Natural killer cell (primary cell): ENCODE measurements around the gene ACTR1A. TPM values are rescaled to one million over a fixed set of nuclear protein-coding genes. Genes with fewer than 3 reads are reported as not detected.

Source experiments
- ATAC-seq, 3 donors: fragments of 150-1000 bp in 2 of 3; fragments of 200-7000 bp in 1 of 3; cut with Tn5 transposase; 1 replicate in 1 of 3; 2 replicates in 2 of 3; pipeline ENCODE4 v1.10.0; 2021; ENCODE audit warnings: mild to moderate bottlenecking in 2 of 3, moderate library complexity in 2 of 3
- DNase-seq, 2 donors: peaks; one replicate each; pipeline versions ENCODE4 v3.0.0 to v3.0.0-alpha.2; 2013 to 2021; ENCODE audit warnings: mixed read lengths in 1 of 2
- H3K27ac ChIP-seq: one replicate; pipeline ENCODE4 v1.5.1; 2013; ENCODE audit warnings: mild to moderate bottlenecking, low read length
- H3K27me3 ChIP-seq: one replicate; pipeline ENCODE4 v1.6.1; 2013; ENCODE audit warnings: low read length; ENCODE audit not compliant: control insufficient read depth, insufficient read depth
- H3K36me3 ChIP-seq: one replicate; pipeline ENCODE4 v1.6.1; 2013; ENCODE audit warnings: low read length; ENCODE audit not compliant: control insufficient read depth, insufficient read depth
- H3K4me1 ChIP-seq: one replicate; pipeline ENCODE4 v1.6.1; 2013; ENCODE audit warnings: low read length; ENCODE audit not compliant: control insufficient read depth, insufficient read depth
- H3K4me3 ChIP-seq: one replicate; pipeline ENCODE4 v1.5.1; 2013; ENCODE audit warnings: low read length
- H3K9me3 ChIP-seq: one replicate; pipeline ENCODE4 v1.6.1; 2013; ENCODE audit warnings: low read length; ENCODE audit not compliant: control insufficient read depth, insufficient read depth
- H3K27ac Mint-ChIP-seq, 2 donors: one replicate each; pipeline ENCODE4 v1.8.0; 2022; ENCODE audit warnings: mild to moderate bottlenecking in 2 of 2, mixed read lengths in 2 of 2, moderate library complexity in 1 of 2
- H3K27me3 Mint-ChIP-seq, 2 donors: one replicate each; pipeline ENCODE4 v1.8.0; 2022; ENCODE audit warnings: low read depth in 2 of 2, mixed read lengths in 2 of 2
- H3K36me3 Mint-ChIP-seq: one replicate; pipeline ENCODE4 v1.8.0; 2022; ENCODE audit warnings: mixed read lengths
- H3K4me1 Mint-ChIP-seq, 2 donors: one replicate each; pipeline ENCODE4 v1.8.0; 2022; ENCODE audit warnings: mixed read lengths in 2 of 2
- H3K4me3 Mint-ChIP-seq: one replicate; pipeline ENCODE4 v1.8.0; 2022; ENCODE audit warnings: mild to moderate bottlenecking, moderate library complexity, mixed read lengths
- H3K9me3 Mint-ChIP-seq, 2 donors: one replicate each; pipeline ENCODE4 v1.8.0; 2022; ENCODE audit warnings: mixed read lengths in 2 of 2
- WGBS: methylation state at CpG from one replicate; pipeline ENCODE4 v1.1.7; 2013; ENCODE audit warnings: missing lambda C conversion rate; ENCODE audit not compliant: insufficient coverage; 5-methylcytosine and 5-hydroxymethylcytosine counted together
- intact Hi-C: fragments of 100-400 bp; cut with micrococcal nuclease; formaldehyde crosslinking; loops from one replicate; pipeline ENCODE4 v1.14.2; 2022
- total RNA-seq, 4 donors: library from RNA; stranded (reverse); fragments of 120-200 nt in 1 of 4; gene quantifications; one replicate each; pipeline versions ENCODE4 v1.2.3 to v1.2.4, GENCODE V29; 2013 to 2022
- TF ChIP-seq, protein P1 (sequence below): fragments of 200-600 bp; IDR thresholded peaks from one replicate; pipeline ENCODE4 v1.8.0; 2022; ENCODE audit warnings: antibody characterized with exemption

Gene ACTR1A
- total RNA-seq, 3 donors from 2014 or later (not counting 1 experiment from before 2014, with no cell fraction given): 101 to 129 (median 110) TPM

GRCh38 chr10:102435529-102436233, 66.8 kb downstream of the ACTR1A start:
- peaks cover 65 to 68% of the 10 kb centered on the region in 2 donors for H3K4me1 Mint-ChIP-seq
- intact Hi-C loops: no loop called here
- DNase-seq: peak in 1 of 2 donors; percentile 49
- ATAC-seq: peak in 2 of 3 donors; percentile 15 to 16
- Histone ChIP-seq H3K27me3 (no peaks in the 10 kb centered on the region), H3K4me1 (peaks cover 64% of the 10 kb centered on the region), H3K27ac (peak overlapping the region; percentile 69), H3K9me3 (no peaks in the 10 kb centered on the region), H3K36me3 (no peaks in the 10 kb centered on the region), H3K4me3 (peak overlapping the region; percentile 42)
- peak overlapping the region; percentile 85 for H3K4me3 Mint-ChIP-seq
- TF ChIP-seq, protein P1, sequence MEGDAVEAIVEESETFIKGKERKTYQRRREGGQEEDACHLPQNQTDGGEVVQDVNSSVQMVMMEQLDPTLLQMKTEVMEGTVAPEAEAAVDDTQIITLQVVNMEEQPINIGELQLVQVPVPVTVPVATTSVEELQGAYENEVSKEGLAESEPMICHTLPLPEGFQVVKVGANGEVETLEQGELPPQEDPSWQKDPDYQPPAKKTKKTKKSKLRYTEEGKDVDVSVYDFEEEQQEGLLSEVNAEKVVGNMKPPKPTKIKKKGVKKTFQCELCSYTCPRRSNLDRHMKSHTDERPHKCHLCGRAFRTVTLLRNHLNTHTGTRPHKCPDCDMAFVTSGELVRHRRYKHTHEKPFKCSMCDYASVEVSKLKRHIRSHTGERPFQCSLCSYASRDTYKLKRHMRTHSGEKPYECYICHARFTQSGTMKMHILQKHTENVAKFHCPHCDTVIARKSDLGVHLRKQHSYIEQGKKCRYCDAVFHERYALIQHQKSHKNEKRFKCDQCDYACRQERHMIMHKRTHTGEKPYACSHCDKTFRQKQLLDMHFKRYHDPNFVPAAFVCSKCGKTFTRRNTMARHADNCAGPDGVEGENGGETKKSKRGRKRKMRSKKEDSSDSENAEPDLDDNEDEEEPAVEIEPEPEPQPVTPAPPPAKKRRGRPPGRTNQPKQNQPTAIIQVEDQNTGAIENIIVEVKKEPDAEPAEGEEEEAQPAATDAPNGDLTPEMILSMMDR: no peak
- no peaks in the 10 kb centered on the region for H3K36me3 Mint-ChIP-seq
- 4% methylated on average over 12 of the region's 14 CpGs for WGBS
- H3K9me3 Mint-ChIP-seq: no peaks in the 10 kb centered on the region
- H3K27me3 Mint-ChIP-seq: no peaks in the 10 kb centered on the region
- peak overlapping the region; percentile 87 to 91 for H3K27ac Mint-ChIP-seq

- ATAC-seq: no peak
- H3K27ac Mint-ChIP-seq: peak overlapping the region; percentile 87 to 91
- peak overlapping the region; percentile 85 for H3K4me3 Mint-ChIP-seq
- no peaks in the 10 kb centered on the region for H3K27me3 ChIP-seq
- peak overlapping the region; percentile 69 for H3K27ac ChIP-seq
- peak overlapping the region; percentile 42 for H3K4me3 ChIP-seq
- H3K36me3 ChIP-seq: no peaks in the 10 kb centered on the region
- intact Hi-C loops: no loop called here
- DNase-seq: no peak
- no peaks in the 10 kb centered on the region for H3K9me3 Mint-ChIP-seq
- no peaks in the 10 kb centered on the region for H3K36me3 Mint-ChIP-seq
- H3K4me1 ChIP-seq: peaks cover 64% of the 10 kb centered on the region
- H3K4me1 Mint-ChIP-seq: peaks cover 65 to 68% of the 10 kb centered on the region in 2 donors
- no peaks in the 10 kb centered on the region for H3K9me3 ChIP-seq
- WGBS: 44% methylated on average over 4 of the region's 5 CpGs
- H3K27me3 Mint-ChIP-seq: no peaks in the 10 kb centered on the region
- TF ChIP-seq, protein P1: no peak
Observed at GRCh38 chr10:102435133-102435497, 67.4 kb downstream of the ACTR1A start.

DNA sequence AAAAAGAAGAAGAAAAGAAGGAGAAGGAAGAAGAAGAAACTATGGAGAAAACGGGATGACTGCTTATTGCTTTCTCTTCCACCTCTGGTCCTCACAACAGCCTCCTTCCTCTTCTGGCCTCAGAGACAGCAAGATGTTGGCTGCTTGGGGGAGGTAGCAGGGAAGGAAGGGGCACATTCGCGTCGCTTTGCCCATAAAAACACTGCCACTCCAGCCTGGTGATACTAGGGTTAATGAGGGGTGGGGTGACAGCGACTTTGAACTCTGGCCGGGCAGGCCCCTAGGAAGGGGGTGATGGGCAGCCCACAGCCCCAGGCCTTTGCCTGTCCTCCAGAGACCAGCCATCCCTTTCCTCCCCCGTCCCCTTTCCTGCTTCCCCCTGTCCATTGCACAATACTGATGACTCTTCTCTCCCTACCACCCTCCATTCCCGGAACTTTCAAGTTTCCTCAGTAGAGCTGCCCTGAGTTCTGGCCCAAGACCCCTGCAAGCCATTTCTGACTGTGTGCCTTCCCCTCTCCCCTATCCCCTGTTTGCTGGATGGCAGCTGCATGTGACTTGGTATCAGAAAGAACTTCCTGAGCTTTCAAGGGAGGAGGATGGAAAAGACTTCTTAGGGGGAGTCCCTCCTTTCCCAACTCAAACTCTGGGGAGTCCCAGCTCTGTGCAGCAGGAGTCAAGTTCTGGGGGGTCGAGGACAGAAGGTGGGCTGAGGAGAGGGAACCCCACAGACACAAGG, 67.9 kb downstream of the ACTR1A start:
- 33% methylated on average over 7 of the region's 9 CpGs for WGBS
- Histone ChIP-seq H3K4me1 (peaks cover 64% of the 10 kb centered on the region), H3K9me3 (no peaks in the 10 kb centered on the region), H3K27ac (peak overlapping the region; percentile 69), H3K27me3 (no peaks in the 10 kb centered on the region), H3K4me3 (no peak overlapping the region), H3K36me3 (no peaks in the 10 kb centered on the region)
- no peak for ATAC-seq
- no peaks in the 10 kb centered on the region for H3K36me3 Mint-ChIP-seq
- no peaks in the 10 kb centered on the region for H3K9me3 Mint-ChIP-seq
- H3K27ac Mint-ChIP-seq: peak overlapping the region; percentile 87 to 91
- peak overlapping the region; percentile 85 for H3K4me3 Mint-ChIP-seq
- intact Hi-C loops: no loop called here
- no peaks in the 10 kb centered on the region for H3K27me3 Mint-ChIP-seq
- TF ChIP-seq, protein P1: no peak
- H3K4me1 Mint-ChIP-seq: peaks cover 65 to 68% of the 10 kb centered on the region in 2 donors
- no peak for DNase-seq
